Measurements from ENCODE around the gene PRODH. TPM values are rescaled to one million over a fixed set of nuclear protein-coding genes. Genes with fewer than 3 reads are reported as not detected.

PRODH gene
- total and polyA plus RNA-seq, 2 experiments from 2014 or later: 10.0 to 67.4 TPM

DNA sequence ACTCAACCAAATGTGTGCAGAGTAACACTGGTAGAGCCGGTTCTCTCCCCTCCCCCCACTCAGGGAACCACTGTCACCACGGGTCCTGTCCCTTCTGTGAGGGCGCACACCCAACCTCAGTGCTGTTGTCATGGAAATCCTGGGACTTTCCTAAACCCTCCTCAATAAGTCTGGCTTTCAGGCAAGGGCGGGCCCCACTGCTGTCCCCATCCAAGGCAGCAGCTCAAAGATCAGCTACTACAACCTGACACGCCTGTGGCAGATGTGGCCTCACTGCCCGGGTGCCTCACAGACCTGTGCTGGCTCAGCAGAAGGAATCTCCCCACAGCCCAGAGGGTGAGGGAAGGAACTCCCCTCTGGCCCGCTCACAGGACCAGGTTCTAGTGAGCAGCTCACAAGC is 2.2 kb downstream of the PRODH start:
- Histone ChIP-seq H3K27ac (ENCODE audit: low read depth) (no peak overlapping the region), H3F3A (replicated peaks; ENCODE audit: low read depth) (no peaks in the 10 kb centered on the region), H3K27me3 (ENCODE audit: insufficient read depth) (no peaks in the 10 kb centered on the region), H3K4me2 (no peak overlapping the region), H4K20me1 (replicated peaks; ENCODE audit: insufficient read depth) (no peaks in the 10 kb centered on the region), H3K9me2 (ENCODE audit: insufficient read depth) (no peaks in the 10 kb centered on the region), H3K4me3 (no peak overlapping the region), H2AFZ (no peak overlapping the region), H3K79me2 (replicated peaks; ENCODE audit: insufficient read depth) (no peaks in the 10 kb centered on the region), H3K36me3 (ENCODE audit: insufficient read depth) (no peaks in the 10 kb centered on the region), H3K4me1 (ENCODE audit: insufficient read depth) (no peaks in the 10 kb centered on the region)
- no peaks in the 10 kb centered on the region for H3K4me1 Mint-ChIP-seq
- no peaks in the 10 kb centered on the region for H3K9me3 Mint-ChIP-seq
- ATAC-seq (no peak), DNase-seq (ENCODE audit: low spot score) (no peak)
- H3K4me3 Mint-ChIP-seq: no peak overlapping the region
- no peak overlapping the region for H3K27ac Mint-ChIP-seq
- no peaks in the 10 kb centered on the region for H3K36me3 Mint-ChIP-seq (ENCODE audit: low read depth)
- TF ChIP-seq POLR2AphosphoS5 (IDR thresholded peaks at IDR 0.05; ENCODE audit: low read depth): no peak
- TF ChIP-seq, protein P1, sequence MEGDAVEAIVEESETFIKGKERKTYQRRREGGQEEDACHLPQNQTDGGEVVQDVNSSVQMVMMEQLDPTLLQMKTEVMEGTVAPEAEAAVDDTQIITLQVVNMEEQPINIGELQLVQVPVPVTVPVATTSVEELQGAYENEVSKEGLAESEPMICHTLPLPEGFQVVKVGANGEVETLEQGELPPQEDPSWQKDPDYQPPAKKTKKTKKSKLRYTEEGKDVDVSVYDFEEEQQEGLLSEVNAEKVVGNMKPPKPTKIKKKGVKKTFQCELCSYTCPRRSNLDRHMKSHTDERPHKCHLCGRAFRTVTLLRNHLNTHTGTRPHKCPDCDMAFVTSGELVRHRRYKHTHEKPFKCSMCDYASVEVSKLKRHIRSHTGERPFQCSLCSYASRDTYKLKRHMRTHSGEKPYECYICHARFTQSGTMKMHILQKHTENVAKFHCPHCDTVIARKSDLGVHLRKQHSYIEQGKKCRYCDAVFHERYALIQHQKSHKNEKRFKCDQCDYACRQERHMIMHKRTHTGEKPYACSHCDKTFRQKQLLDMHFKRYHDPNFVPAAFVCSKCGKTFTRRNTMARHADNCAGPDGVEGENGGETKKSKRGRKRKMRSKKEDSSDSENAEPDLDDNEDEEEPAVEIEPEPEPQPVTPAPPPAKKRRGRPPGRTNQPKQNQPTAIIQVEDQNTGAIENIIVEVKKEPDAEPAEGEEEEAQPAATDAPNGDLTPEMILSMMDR (conservative IDR thresholded peaks at IDR 0.05; ENCODE audit: low read depth in 2 of 2): no peak
- H3K27me3 Mint-ChIP-seq (ENCODE audit: insufficient read depth, low read depth, poor library complexity): no peaks in the 10 kb centered on the region

DNA sequence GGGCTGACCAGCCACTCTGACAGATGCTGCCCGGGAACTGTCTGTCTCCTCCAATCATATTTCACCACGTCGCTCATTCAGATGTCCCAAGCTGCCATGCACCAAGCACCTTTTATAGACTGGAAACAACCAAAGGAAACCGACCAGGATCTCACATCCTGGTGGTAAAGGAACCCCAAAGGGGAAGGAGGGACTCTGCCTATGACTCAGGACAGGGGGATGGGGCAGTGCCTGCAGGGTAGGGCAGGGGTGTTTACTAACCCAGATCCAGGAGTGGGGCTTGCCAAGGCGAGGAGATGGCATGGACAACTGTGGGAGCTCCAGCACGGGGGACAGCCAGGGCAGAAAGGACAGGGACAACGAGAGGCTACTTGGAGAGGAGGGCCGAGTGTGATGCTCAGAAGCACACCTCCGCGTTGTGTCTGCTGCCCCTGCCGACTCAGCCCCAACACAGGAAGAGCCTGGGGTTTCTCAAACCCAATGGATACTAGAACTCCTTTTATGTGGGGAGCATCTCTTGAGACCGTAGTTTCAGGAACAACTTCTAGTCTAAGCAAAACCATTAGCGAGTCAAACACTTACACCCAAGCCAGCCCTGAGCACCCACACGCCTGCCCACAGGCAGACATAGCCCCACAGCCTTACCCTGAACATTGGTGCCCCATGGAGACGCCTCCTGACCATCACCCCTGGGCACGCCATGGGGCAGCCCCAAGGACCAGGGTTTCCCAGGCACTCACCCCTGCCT is 4.0 kb downstream of the PRODH start:
- H3K9me3 Mint-ChIP-seq: no peaks in the 10 kb centered on the region
- Histone ChIP-seq H3F3A (replicated peaks; ENCODE audit: low read depth) (no peaks in the 10 kb centered on the region), H3K4me2 (no peak overlapping the region), H3K27ac (ENCODE audit: low read depth) (no peak overlapping the region), H3K4me1 (ENCODE audit: insufficient read depth) (no peaks in the 10 kb centered on the region), H4K20me1 (replicated peaks; ENCODE audit: insufficient read depth) (no peaks in the 10 kb centered on the region), H3K36me3 (ENCODE audit: insufficient read depth) (no peaks in the 10 kb centered on the region), H2AFZ (no peak overlapping the region), H3K9me2 (ENCODE audit: insufficient read depth) (no peaks in the 10 kb centered on the region), H3K79me2 (replicated peaks; ENCODE audit: insufficient read depth) (no peaks in the 10 kb centered on the region), H3K4me3 (no peak overlapping the region), H3K27me3 (ENCODE audit: insufficient read depth) (no peaks in the 10 kb centered on the region)
- H3K4me1 Mint-ChIP-seq: no peaks in the 10 kb centered on the region
- no peak overlapping the region for H3K27ac Mint-ChIP-seq
- no peaks in the 10 kb centered on the region for H3K36me3 Mint-ChIP-seq (ENCODE audit: low read depth)
- no peak overlapping the region for H3K4me3 Mint-ChIP-seq
- no peaks in the 10 kb centered on the region for H3K27me3 Mint-ChIP-seq (ENCODE audit: insufficient read depth, low read depth, poor library complexity)
- ATAC-seq (no peak), DNase-seq (ENCODE audit: low spot score) (no peak)
- TF ChIP-seq NANOG (IDR thresholded peaks at IDR 0.05; ENCODE audit: borderline replicate concordance): no peak
- TF ChIP-seq CREB1 (CRISPR knock-in tag; IDR thresholded peaks at IDR 0.05; ENCODE audit: low read depth): no peak
- no peak for TF ChIP-seq EZH2 (IDR thresholded peaks at IDR 0.05; ENCODE audit: low read depth, unreplicated experiment)
- TF ChIP-seq, protein P2, sequence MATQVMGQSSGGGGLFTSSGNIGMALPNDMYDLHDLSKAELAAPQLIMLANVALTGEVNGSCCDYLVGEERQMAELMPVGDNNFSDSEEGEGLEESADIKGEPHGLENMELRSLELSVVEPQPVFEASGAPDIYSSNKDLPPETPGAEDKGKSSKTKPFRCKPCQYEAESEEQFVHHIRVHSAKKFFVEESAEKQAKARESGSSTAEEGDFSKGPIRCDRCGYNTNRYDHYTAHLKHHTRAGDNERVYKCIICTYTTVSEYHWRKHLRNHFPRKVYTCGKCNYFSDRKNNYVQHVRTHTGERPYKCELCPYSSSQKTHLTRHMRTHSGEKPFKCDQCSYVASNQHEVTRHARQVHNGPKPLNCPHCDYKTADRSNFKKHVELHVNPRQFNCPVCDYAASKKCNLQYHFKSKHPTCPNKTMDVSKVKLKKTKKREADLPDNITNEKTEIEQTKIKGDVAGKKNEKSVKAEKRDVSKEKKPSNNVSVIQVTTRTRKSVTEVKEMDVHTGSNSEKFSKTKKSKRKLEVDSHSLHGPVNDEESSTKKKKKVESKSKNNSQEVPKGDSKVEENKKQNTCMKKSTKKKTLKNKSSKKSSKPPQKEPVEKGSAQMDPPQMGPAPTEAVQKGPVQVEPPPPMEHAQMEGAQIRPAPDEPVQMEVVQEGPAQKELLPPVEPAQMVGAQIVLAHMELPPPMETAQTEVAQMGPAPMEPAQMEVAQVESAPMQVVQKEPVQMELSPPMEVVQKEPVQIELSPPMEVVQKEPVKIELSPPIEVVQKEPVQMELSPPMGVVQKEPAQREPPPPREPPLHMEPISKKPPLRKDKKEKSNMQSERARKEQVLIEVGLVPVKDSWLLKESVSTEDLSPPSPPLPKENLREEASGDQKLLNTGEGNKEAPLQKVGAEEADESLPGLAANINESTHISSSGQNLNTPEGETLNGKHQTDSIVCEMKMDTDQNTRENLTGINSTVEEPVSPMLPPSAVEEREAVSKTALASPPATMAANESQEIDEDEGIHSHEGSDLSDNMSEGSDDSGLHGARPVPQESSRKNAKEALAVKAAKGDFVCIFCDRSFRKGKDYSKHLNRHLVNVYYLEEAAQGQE (IDR thresholded peaks at IDR 0.05; ENCODE audit: unreplicated experiment): no peak
- no peak for TF ChIP-seq POLR2AphosphoS5 (IDR thresholded peaks at IDR 0.05; ENCODE audit: low read depth)
- no peak for TF ChIP-seq ZNF114 (CRISPR knock-in tag; IDR thresholded peaks at IDR 0.05)
- TF ChIP-seq, protein P3, sequence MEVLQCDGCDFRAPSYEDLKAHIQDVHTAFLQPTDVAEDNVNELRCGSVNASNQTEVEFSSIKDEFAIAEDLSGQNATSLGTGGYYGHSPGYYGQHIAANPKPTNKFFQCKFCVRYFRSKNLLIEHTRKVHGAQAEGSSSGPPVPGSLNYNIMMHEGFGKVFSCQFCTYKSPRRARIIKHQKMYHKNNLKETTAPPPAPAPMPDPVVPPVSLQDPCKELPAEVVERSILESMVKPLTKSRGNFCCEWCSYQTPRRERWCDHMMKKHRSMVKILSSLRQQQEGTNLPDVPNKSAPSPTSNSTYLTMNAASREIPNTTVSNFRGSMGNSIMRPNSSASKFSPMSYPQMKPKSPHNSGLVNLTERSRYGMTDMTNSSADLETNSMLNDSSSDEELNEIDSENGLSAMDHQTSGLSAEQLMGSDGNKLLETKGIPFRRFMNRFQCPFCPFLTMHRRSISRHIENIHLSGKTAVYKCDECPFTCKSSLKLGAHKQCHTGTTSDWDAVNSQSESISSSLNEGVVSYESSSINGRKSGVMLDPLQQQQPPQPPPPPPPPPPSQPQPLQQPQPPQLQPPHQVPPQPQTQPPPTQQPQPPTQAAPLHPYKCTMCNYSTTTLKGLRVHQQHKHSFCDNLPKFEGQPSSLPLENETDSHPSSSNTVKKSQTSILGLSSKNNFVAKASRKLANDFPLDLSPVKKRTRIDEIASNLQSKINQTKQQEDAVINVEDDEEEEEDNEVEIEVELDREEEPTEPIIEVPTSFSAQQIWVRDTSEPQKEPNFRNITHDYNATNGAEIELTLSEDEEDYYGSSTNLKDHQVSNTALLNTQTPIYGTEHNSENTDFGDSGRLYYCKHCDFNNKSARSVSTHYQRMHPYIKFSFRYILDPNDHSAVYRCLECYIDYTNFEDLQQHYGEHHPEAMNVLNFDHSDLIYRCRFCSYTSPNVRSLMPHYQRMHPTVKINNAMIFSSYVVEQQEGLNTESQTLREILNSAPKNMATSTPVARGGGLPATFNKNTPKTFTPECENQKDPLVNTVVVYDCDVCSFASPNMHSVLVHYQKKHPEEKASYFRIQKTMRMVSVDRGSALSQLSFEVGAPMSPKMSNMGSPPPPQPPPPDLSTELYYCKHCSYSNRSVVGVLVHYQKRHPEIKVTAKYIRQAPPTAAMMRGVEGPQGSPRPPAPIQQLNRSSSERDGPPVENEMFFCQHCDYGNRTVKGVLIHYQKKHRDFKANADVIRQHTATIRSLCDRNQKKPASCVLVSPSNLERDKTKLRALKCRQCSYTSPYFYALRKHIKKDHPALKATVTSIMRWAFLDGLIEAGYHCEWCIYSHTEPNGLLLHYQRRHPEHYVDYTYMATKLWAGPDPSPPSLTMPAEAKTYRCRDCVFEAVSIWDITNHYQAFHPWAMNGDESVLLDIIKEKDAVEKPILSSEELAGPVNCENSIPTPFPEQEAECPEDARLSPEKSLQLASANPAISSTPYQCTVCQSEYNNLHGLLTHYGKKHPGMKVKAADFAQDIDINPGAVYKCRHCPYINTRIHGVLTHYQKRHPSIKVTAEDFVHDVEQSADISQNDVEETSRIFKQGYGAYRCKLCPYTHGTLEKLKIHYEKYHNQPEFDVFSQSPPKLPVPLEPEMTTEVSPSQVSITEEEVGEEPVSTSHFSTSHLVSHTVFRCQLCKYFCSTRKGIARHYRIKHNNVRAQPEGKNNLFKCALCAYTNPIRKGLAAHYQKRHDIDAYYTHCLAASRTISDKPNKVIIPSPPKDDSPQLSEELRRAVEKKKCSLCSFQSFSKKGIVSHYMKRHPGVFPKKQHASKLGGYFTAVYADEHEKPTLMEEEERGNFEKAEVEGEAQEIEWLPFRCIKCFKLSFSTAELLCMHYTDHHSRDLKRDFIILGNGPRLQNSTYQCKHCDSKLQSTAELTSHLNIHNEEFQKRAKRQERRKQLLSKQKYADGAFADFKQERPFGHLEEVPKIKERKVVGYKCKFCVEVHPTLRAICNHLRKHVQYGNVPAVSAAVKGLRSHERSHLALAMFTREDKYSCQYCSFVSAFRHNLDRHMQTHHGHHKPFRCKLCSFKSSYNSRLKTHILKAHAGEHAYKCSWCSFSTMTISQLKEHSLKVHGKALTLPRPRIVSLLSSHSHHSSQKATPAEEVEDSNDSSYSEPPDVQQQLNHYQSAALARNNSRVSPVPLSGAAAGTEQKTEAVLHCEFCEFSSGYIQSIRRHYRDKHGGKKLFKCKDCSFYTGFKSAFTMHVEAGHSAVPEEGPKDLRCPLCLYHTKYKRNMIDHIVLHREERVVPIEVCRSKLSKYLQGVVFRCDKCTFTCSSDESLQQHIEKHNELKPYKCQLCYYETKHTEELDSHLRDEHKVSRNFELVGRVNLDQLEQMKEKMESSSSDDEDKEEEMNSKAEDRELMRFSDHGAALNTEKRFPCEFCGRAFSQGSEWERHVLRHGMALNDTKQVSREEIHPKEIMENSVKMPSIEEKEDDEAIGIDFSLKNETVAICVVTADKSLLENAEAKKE (CRISPR knock-in tag; IDR thresholded peaks at IDR 0.05): no peak

Data from GM23338 (cell line).